GM21360 (cell line): ENCODE measurements around the gene BNIP3.
"Not testable (repeated sequence)": the region's sequence is repeated elsewhere in the genome, so short reads cannot be mapped to it uniquely, and the experiment has no call there.

Experiments
- ATAC-seq: cut with Tn5 transposase; IDR thresholded peaks from one replicate; pipeline ENCODE4 v1.9.1; 2021; ENCODE audit warnings: mild to moderate bottlenecking, moderate library complexity; ENCODE audit not compliant: unreplicated experiment

The BNIP3 gene

GRCh38 chr10:131933016-131933695 lies 48.6 kb downstream of the BNIP3 start:
- ATAC-seq: no peak

- no peak for ATAC-seq
Measured at GRCh38 chr10:131931981-131932380, 49.7 kb downstream of the BNIP3 start.

GRCh38 chr10:131930586-131931330 lies 51.0 kb downstream of the BNIP3 start:
- no peak for ATAC-seq

GRCh38 chr10:131930150-131930549 lies 51.6 kb downstream of the BNIP3 start:
- ATAC-seq: no peak

GRCh38 chr10:131929122-131929845 lies 52.4 kb downstream of the BNIP3 start:
- no peak for ATAC-seq

GRCh38 chr10:131928248-131929095 lies 53.3 kb downstream of the BNIP3 start:
- peak; percentile 89 for ATAC-seq

- no peak for ATAC-seq
Measured at GRCh38 chr10:131926743-131927595, 54.8 kb downstream of the BNIP3 start.

- ATAC-seq: no peak
Measured at GRCh38 chr10:131926253-131926652, 55.5 kb downstream of the BNIP3 start.

GRCh38 chr10:131925716-131926115 lies 56.0 kb downstream of the BNIP3 start:
- ATAC-seq: no peak

GRCh38 chr10:131925011-131925649 lies 56.6 kb downstream of the BNIP3 start:
- no peak for ATAC-seq

GRCh38 chr10:131923038-131923756 lies 58.5 kb downstream of the BNIP3 start:
- ATAC-seq: no peak

GRCh38 chr10:131921184-131921583 lies 60.5 kb downstream of the BNIP3 start:
- ATAC-seq: peak; percentile 82

GRCh38 chr10:131920693-131921092 lies 61.0 kb downstream of the BNIP3 start:
- ATAC-seq: no peak

- ATAC-seq: no peak
Measured at GRCh38 chr10:131920151-131920550, 61.6 kb downstream of the BNIP3 start.

- not testable (repeated sequence) for ATAC-seq
Measured at GRCh38 chr10:131919461-131919860, 62.3 kb downstream of the BNIP3 start.
